ENCODE data around the gene HBS1L.
"Not testable (repeated sequence)": the region's sequence is repeated elsewhere in the genome, so short reads cannot be mapped to it uniquely, and the experiment has no call there.

The HBS1L gene

DNA sequence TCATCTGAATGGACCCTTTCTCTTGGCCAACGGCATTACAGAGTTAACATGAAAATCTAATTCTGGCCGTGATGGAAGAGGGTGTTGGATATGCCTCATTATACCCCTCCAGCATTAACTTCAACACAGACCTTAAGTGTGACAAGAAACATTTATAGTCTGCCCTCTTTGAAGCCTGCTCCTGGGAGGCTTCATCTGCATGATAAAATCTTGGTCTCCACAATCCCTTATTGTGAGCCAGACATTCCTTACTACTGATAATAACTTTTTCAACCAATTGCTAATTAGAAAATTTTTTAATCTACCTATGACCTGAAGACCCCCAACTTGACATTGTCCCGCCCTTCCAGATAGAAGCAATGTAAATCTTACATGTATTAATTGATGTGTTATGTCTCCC lies 9.3 kb upstream of the HBS1L start:
- ATAC-seq (no peak), DNase-seq (no peak)
- no peaks in the 10 kb centered on the region for H3K27me3 Mint-ChIP-seq
- peaks cover 10% of the 10 kb centered on the region for H3K9me3 Mint-ChIP-seq
- peaks cover 15% of the 10 kb centered on the region for H3K4me1 Mint-ChIP-seq
- no peak overlapping the region for H3K27ac Mint-ChIP-seq
- H3K4me3 Mint-ChIP-seq: no peak overlapping the region
- peaks cover 4% of the 10 kb centered on the region for H3K36me3 Mint-ChIP-seq (ENCODE audit: low read depth)

DNA sequence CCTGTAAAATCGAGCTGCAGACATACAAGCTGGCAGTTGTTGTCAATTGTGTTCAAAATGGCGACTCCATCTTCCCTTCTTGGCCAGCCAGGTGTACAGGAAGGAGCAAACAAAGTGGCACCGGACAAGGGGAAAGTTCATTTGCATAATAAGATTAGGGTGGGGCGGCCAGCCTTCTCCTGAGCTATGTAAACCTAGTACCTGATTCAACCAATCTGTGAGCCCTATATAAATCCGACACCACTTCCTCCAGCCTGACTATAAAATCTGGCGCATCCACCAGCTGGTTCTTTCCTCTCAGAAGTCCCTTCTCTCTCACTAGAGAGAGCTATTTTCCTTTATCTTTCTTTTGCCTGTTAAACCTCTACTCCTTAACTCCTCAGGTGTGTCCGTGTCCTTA lies 8.1 kb upstream of the HBS1L start:
- Mint-ChIP-seq H3K9me3 (peaks cover 10% of the 10 kb centered on the region), H3K27ac (no peak overlapping the region), H3K4me3 (no peak overlapping the region), H3K36me3 (ENCODE audit: low read depth) (peaks cover 4% of the 10 kb centered on the region), H3K4me1 (peaks cover 15% of the 10 kb centered on the region), H3K27me3 (no peaks in the 10 kb centered on the region)
- DNase-seq: no peak
- ATAC-seq: no peak

DNA sequence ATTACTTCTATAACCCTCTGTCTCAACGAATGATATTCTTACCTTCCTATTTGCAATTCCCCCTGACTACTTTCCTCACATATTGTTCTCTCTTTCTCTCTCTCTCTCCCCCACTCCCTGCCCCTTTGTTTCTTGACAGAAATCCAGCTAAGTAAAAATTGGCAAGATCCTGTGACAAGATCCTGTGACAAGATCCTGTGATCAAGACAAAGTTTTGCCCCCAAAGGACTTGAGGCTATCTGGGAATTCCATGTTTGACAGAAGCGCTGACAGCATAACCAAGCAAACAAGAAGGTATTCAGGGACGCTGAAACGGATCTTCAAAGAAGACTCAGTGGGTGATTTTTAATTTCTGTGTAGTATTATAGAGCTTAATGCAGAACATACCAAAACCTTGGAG lies 5.5 kb upstream of the HBS1L start:
- ATAC-seq (no peak), DNase-seq (no peak)
- Mint-ChIP-seq H3K9me3 (no peaks in the 10 kb centered on the region), H3K27me3 (no peaks in the 10 kb centered on the region), H3K4me1 (peaks cover 5% of the 10 kb centered on the region), H3K27ac (no peak overlapping the region), H3K4me3 (no peak overlapping the region), H3K36me3 (ENCODE audit: low read depth) (no peaks in the 10 kb centered on the region)

DNA sequence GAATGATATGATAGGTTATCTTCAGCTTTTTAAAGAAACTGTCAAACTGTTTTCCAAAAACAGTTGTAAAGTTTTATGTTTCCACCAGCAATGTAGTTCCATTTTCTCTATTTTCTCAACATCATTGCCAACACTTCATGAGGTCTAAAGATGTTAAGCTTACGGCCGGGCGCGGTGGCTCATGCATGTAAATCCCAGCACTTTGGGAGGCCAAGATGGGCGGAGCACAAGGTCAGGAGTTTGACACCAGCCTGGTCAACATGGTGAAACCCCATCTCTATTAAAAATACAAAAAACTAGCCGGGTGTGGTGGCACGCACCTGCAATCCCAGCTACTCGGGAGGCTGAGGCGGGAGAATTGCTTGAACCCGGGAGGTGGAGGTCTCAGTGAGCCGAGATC lies 3.7 kb upstream of the HBS1L start:
- not testable (repeated sequence) for ATAC-seq; H3K27me3 Mint-ChIP-seq; H3K4me3 Mint-ChIP-seq; H3K36me3 Mint-ChIP-seq (ENCODE audit: low read depth); H3K27ac Mint-ChIP-seq; H3K9me3 Mint-ChIP-seq; DNase-seq
- H3K4me1 Mint-ChIP-seq: peaks cover 14% of the 10 kb centered on the region

DNA sequence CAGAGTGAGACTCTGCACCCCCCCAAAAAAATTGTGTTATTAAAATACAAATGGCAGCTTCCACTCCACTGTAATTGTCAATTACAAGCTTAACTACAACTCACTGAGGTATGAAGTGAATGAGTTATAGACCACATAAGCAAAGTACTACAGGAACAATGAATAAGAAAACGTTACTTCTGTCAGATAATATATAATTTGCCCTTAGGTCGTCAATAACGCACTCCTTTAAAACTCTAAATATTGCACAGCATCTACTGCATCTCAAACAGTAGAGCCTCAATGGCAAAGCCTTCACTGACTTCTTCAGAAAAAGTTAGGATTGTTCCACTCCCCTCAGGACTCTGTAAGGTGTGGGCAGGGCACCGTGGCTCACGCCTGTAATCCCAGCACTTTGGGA lies 2.0 kb upstream of the HBS1L start:
- ATAC-seq (no peak), DNase-seq (no peak)
- Mint-ChIP-seq H3K27ac (no peak overlapping the region), H3K36me3 (ENCODE audit: low read depth) (peaks cover 21% of the 10 kb centered on the region), H3K27me3 (no peaks in the 10 kb centered on the region), H3K9me3 (no peaks in the 10 kb centered on the region), H3K4me3 (no peak overlapping the region), H3K4me1 (peaks cover 29% of the 10 kb centered on the region)

DNA sequence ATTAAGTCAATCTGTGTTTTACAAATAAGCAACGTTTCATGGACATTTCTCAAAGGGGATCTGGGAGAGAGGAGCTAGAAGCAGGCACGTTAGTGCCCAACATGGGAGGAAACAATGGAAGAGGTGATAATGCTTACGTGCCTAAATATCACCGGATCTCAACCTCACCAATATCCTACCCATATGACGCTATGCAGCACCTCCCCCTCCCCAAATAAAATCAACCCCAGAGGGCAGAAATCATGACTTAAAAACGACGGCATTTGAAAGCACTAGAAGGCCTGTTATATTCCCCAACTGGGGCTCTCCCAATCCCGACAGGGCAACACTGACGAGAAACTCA lies 425 bp downstream of the HBS1L start:
- Mint-ChIP-seq H3K27me3 (no peaks in the 10 kb centered on the region), H3K9me3 (no peaks in the 10 kb centered on the region), H3K4me1 (peaks cover 38% of the 10 kb centered on the region), H3K27ac (peak overlapping the region; percentile 95), H3K36me3 (ENCODE audit: low read depth) (peaks cover 29% of the 10 kb centered on the region), H3K4me3 (peak overlapping the region; percentile 95)
- DNase-seq (no peak), ATAC-seq (peak; percentile 35)

DNA sequence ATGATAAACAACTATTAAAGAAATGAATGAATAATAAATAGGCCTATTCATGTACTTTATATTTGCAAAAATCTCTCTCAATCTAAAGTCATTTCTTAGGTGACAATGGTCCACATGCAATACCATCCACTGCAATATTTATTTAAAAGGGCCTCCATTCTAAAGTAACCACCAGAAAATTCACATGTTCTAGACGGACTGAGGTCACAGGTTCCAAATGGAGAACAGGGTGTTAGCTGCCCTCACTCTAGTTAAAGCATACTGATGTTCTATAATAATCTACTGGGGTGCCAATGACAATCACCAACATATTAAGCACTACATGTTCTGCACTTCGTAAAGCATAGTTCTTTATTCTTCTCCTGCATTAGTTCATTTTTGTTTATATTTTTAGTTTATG lies 1.2 kb downstream of the HBS1L start:
- H3K4me3 Mint-ChIP-seq: peak overlapping the region; percentile 95
- ATAC-seq (no peak), DNase-seq (no peak)
- peaks cover 44% of the 10 kb centered on the region for H3K4me1 Mint-ChIP-seq
- peak overlapping the region; percentile 95 for H3K27ac Mint-ChIP-seq
- no peaks in the 10 kb centered on the region for H3K9me3 Mint-ChIP-seq
- H3K27me3 Mint-ChIP-seq: no peaks in the 10 kb centered on the region
- peaks cover 36% of the 10 kb centered on the region for H3K36me3 Mint-ChIP-seq (ENCODE audit: low read depth)

DNA sequence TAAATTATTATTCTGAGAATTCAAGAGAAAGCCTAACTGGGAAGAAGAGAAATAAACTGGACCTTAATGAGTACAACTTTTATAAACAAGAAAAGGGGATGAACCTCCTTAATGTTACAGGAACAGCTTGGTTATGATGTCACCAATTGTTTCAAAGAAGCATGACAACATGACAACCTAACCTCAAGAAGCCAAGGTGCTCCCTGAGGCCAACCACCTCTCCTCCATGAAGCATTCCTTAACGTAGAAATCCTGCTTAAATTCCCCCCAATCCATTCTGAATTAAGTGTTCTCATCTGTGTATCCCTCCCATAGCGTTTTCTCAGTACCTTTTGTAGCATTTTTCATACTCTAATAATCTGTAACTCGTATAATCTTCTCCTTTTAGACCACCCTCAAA lies 1.7 kb downstream of the HBS1L start:
- Mint-ChIP-seq H3K4me3 (peak overlapping the region; percentile 95), H3K4me1 (peaks cover 49% of the 10 kb centered on the region), H3K27me3 (no peaks in the 10 kb centered on the region), H3K36me3 (ENCODE audit: low read depth) (peaks cover 40% of the 10 kb centered on the region), H3K27ac (peak overlapping the region; percentile 95), H3K9me3 (no peaks in the 10 kb centered on the region)
- ATAC-seq (no peak), DNase-seq (no peak)

DNA sequence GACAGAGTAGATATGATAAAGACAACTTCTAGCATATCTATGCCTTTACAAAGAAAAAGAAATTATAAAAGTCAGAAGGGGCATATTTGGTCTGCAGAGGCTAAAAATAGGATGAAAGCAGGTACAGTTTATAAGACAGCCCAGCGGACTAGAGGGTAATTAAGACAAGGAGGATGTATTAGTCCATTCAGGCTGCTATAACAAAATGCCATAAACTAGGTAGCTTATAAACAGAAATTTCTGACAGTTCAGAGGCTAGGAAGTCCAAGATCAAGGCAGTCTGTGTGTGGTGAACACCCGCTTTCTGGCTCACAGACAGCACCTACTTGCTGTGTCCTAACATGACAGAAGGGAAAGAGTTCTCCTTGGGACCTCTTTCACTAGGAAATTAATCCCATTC lies 5.7 kb downstream of the HBS1L start:
- no peaks in the 10 kb centered on the region for H3K9me3 Mint-ChIP-seq
- H3K4me1 Mint-ChIP-seq: peaks cover 69% of the 10 kb centered on the region
- no peak overlapping the region for H3K4me3 Mint-ChIP-seq
- no peak overlapping the region for H3K27ac Mint-ChIP-seq
- no peak for ATAC-seq
- no peaks in the 10 kb centered on the region for H3K27me3 Mint-ChIP-seq
- peaks cover 44% of the 10 kb centered on the region for H3K36me3 Mint-ChIP-seq (ENCODE audit: low read depth)
- no peak for DNase-seq

DNA sequence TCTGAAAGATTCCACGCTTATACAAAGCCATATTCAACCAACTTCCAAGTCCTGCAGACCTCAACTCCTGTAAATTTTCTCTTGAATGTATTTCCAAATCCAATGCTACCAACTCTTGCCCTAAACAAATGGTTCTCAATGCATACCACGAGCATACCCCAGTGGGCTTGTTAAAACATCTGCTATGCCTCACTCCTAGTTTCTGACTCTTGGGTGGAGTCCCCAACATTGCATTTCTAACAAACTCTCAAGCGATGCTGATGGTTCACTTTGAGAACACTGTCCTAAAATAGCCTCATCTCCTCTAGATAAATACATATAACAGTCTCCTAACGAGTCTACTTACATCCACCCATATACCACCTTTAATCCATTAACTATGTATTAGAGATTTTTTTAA lies 7.3 kb downstream of the HBS1L start:
- Mint-ChIP-seq H3K36me3 (ENCODE audit: low read depth) (peaks cover 43% of the 10 kb centered on the region), H3K27me3 (no peaks in the 10 kb centered on the region), H3K9me3 (no peaks in the 10 kb centered on the region), H3K27ac (peak overlapping the region; percentile 20), H3K4me3 (no peak overlapping the region), H3K4me1 (peaks cover 71% of the 10 kb centered on the region)
- DNase-seq: no peak
- ATAC-seq: peak; percentile 26

DNA sequence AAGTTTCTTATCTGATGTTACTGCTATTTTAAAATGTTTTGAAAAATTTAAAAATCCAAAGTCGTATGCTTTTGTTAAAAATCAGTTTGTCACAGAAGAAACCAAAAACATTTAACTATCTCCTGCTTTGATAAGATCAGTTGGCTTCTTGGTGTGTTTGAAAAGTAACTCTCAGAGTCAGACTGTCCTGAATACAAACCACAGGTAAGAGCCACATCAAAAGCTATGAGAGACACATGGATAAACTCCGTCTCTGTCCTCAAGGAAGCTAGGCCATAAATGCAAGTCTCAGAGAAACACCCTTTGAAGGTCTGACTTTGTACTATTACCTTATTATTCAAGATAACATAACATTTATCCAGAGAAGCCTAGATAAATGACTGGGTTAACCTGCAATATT lies 7.7 kb downstream of the HBS1L start:
- DNase-seq (no peak), ATAC-seq (peak; percentile 65)
- no peak overlapping the region for H3K27ac Mint-ChIP-seq
- no peak overlapping the region for H3K4me3 Mint-ChIP-seq
- peaks cover 42% of the 10 kb centered on the region for H3K36me3 Mint-ChIP-seq (ENCODE audit: low read depth)
- H3K9me3 Mint-ChIP-seq: no peaks in the 10 kb centered on the region
- H3K27me3 Mint-ChIP-seq: no peaks in the 10 kb centered on the region
- peaks cover 70% of the 10 kb centered on the region for H3K4me1 Mint-ChIP-seq

DNA sequence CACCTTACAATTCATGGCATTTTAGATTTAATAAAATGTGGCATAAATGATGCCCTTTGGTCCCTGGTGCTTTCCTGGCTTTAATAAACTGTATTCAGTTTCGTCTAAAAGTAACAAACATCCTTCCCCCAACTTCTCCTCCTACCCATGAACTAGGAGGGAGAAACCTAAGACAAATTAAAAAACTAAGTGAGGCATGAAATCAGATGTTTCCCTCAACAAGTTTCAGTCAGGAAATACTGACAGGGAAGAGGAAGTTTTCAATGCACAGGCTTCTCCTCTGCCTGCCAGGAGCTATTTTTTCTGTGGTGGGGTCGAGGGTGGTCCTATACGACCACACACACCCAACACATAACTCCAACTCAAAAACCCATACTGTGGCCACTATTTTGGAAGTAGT lies 10.0 kb downstream of the HBS1L start:
- Mint-ChIP-seq H3K36me3 (ENCODE audit: low read depth) (peaks cover 40% of the 10 kb centered on the region), H3K4me3 (no peak overlapping the region), H3K27ac (peak overlapping the region; percentile 53), H3K27me3 (no peaks in the 10 kb centered on the region), H3K4me1 (peaks cover 64% of the 10 kb centered on the region), H3K9me3 (no peaks in the 10 kb centered on the region)
- no peak for DNase-seq
- ATAC-seq: no peak

DNA sequence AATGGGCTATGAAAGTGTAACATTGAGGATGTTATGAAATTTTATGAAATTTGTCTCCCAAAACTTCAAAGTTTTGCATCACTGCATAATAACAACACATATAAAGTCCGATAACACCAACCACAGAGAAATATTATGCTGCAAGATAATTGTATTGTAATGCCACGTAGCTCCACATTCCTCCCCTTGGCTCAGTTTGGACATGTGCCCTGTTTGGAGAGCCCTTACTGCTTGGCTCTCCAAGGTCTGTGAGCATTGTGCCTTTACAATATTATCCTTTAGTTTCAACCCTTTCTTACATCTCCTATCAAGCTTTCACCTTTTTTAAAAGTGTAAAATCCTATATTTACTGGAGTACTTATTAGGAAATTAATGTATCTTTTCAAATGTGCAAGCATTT lies 10.8 kb downstream of the HBS1L start:
- peaks cover 43% of the 10 kb centered on the region for H3K36me3 Mint-ChIP-seq (ENCODE audit: low read depth)
- H3K9me3 Mint-ChIP-seq: no peaks in the 10 kb centered on the region
- peaks cover 64% of the 10 kb centered on the region for H3K4me1 Mint-ChIP-seq
- DNase-seq (no peak), ATAC-seq (no peak)
- no peak overlapping the region for H3K4me3 Mint-ChIP-seq
- no peaks in the 10 kb centered on the region for H3K27me3 Mint-ChIP-seq
- H3K27ac Mint-ChIP-seq: no peak overlapping the region

DNA sequence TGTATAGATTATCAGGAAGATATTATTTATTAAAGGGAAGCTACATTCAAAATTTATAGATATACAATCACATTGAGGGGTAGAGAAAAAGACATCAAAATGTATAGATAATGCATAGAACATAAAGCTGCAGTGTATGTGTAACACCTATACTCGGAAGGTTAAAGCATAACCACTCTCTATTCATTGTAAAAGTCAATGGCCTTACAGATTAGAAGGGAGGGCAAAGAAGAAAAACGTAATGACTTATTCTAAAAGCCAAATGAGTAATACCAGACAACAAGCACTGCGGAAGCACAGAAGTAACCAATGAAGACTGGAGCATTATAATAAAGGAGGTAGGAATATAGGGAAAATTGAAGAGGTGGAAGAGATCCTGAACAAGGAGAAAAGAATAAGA lies 11.3 kb downstream of the HBS1L start:
- no peaks in the 10 kb centered on the region for H3K27me3 Mint-ChIP-seq
- H3K4me3 Mint-ChIP-seq: no peak overlapping the region
- peaks cover 60% of the 10 kb centered on the region for H3K4me1 Mint-ChIP-seq
- ATAC-seq (no peak), DNase-seq (no peak)
- H3K27ac Mint-ChIP-seq: no peak overlapping the region
- H3K36me3 Mint-ChIP-seq (ENCODE audit: low read depth): peaks cover 40% of the 10 kb centered on the region
- H3K9me3 Mint-ChIP-seq: no peaks in the 10 kb centered on the region

DNA sequence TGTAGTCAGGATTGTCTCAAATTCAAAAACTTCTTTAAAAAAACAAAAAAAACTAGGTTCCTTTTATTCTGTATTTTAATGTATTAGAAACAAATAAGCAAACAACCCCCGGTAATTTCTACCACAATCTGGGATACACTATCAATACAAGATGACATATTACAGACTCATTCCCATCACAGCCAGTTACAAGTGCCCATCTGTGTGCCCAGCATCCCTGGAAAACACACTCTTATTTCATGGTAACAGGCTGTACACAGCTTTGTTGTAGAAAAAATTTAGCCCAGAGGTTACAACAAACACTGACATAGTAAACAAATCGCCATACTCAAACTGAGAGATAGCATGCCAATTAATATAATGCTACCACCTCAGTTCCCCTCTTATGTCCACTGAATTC lies 16.3 kb downstream of the HBS1L start:
- no peak for DNase-seq
- peaks cover 33% of the 10 kb centered on the region for H3K4me1 Mint-ChIP-seq
- no peaks in the 10 kb centered on the region for H3K9me3 Mint-ChIP-seq
- no peak for ATAC-seq
- H3K4me3 Mint-ChIP-seq: no peak overlapping the region
- H3K27me3 Mint-ChIP-seq: no peaks in the 10 kb centered on the region
- H3K27ac Mint-ChIP-seq: no peak overlapping the region
- peaks cover 55% of the 10 kb centered on the region for H3K36me3 Mint-ChIP-seq (ENCODE audit: low read depth)

DNA sequence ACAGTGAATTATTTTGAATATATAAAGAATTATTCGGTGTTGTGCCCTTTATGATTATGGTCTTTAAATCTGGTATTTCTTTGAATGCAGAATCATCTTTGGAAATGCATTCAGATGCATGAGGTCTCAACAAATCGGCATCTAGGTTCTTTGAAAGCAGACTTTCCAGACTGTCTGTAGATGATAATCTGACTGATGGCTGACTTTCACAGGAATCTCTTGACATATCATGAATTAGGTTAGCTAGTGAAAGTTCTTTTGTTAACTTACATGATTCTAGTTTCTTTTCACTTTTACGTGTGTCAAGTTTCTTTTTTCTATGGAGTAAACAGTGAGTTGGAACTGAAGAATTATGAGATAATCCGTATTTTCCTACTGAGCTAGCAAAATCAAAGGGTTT lies 17.1 kb downstream of the HBS1L start:
- no peak for DNase-seq
- Mint-ChIP-seq H3K27me3 (no peaks in the 10 kb centered on the region), H3K4me1 (peaks cover 29% of the 10 kb centered on the region), H3K4me3 (no peak overlapping the region), H3K27ac (no peak overlapping the region), H3K9me3 (no peaks in the 10 kb centered on the region), H3K36me3 (ENCODE audit: low read depth) (peaks cover 57% of the 10 kb centered on the region)
- no peak for ATAC-seq

Measured in activated naive CD8-positive, alpha-beta T cell treated with anti-CD3 and anti-CD28 coated beads, Interleukin-2, amount 50 U/mL, for 24 hours (primary cell).